HG03064 (cell line): ENCODE data around the gene TBL1XR1.
A peak's percentile ranks its signal among the peaks of the same experiment; 100 is the strongest.

Source experiments
- ATAC-seq: cut with Tn5 transposase; IDR thresholded peaks from one replicate; pipeline ENCODE4 v1.9.1; 2021; ENCODE audit warnings: low read depth; ENCODE audit not compliant: unreplicated experiment

Gene TBL1XR1

DNA sequence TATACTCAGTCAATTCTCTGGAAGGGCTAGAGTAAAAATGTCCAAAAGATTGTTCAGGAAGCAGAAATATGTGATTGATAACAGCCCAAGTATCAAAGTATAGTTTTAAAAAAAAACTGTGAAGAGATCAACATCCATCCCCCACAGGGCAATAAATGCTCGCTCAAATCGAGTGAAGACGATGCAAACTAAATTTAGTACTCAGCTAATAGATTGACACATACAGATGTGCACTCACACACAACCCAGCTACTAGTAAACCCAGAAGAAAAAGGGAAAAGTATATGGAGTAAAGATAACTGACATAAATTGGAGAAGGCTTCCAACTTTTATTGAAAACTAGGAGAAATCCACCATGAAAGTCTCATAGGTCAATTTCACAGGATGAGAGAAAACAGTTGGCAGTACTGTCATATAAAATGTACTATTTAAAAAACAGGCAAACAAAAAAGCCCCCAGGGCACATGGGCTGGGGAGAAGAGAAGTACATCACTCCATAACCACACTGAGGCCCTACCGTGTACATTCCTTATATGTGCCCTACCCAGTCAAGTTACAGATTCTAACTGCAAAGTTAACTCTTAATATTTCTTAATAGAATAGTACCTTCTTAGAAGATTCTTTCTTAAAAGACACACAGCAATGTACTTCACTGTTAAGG, 125.7 kb downstream of the TBL1XR1 start:
- ATAC-seq, result no peak

DNA sequence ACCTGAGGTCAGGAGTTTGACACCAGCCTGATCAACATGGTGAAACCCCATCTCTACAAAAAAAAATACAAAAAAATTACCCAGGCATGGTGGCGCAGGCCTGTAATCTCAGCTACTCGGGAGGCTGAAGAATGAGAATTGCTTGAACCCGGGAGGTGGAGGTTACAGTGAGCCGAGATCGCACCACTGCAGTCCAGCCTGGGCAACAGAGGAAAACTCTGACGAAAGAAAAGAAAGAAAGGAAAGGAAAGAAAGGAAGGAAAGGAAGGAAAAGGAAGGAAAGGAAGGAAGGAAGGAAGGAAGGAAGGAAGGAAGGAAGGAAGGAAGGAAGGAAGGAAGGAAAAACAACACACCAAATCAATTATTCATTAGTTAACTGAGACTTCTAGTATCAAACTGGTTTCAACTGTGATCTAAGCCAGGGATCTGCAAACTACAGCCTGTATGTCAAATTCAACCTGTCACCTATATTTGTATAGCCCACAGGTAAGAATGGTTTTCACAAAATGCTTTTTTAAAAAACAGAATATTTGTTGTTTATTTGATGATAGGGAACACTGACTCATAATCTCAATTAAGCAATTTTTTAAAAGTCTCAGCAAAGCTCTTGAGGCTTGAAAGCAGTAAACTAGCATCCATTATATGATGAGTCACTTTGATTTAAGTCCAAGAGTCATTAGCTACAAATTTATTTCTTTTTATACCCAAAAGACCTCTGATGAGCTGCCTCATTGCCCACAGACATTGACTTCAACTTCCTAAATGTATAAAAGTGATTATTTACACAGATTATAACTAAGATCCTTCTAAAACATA, 127.6 kb downstream of the TBL1XR1 start:
- ATAC-seq, result no peak

DNA sequence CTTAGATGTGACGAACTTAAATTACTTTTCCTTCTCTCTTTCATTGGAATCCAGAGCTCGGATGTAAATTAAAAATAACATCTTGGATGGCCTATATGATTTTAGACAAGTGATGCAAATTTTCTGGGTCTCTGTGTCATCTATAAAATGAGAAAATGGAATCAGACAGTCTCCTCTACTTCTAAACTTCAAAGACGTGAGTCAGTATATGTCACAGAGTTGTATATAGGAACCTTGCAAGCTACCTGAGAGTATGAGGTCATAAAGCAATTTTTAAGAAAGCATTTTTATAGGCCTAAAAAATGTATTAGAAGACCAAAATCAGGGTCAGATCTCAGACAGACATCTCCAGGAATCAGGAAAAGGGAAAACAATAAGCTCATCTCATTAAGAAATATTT, 128.3 kb downstream of the TBL1XR1 start:
- no peak for ATAC-seq

DNA sequence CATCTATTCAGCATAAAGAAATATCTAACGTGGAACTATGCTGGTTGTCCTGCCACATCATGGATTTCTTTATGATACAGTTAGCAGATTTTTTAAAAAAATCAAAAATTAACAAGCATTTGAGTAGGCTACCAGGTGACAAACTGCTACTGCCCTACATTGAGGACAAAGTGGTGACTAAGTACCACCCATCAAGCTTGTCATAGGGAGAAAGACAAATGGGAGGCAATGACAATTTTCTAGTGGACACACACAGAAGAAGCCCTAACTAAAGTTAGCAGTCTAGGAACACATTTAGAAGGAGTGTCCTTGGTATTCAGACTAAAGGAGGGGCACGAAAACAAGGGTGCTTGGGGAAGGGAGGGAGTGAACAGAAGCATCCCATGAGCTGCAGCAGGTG, 131.2 kb downstream of the TBL1XR1 start:
- no peak for ATAC-seq

DNA sequence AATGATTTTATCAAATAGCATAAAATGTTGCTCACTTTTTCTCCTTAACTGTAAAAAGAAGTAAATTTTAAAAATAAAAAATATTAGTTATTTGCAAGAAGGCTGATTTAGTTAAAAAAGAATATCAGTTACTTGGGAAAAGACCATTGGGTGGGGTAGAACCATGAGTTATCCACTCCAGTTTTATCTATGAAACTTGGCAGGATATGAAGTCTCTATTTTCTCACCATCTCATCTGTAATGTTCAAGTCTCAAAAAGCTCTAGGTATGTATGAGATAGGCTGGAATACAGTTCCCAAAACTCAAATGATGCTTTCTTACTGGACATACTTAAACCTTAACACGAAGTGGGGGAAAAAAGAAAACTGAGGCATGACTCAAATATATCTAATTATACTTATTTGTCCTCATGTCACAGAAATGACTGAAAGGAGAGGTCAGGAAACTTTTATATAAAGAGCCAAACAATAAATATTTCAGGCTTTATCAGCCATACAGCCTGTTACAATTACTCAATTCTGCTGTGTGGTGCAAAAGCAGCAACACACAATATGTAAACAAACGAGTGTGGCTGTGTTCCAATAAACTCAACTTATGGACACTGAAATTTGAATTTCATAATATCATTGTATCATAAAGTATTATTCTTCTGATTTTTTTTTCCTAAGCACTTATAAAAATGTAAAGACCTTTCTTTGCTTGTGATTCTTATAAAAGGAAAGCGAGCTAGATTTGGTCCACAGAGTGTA, 131.8 kb downstream of the TBL1XR1 start:
- no peak for ATAC-seq

DNA sequence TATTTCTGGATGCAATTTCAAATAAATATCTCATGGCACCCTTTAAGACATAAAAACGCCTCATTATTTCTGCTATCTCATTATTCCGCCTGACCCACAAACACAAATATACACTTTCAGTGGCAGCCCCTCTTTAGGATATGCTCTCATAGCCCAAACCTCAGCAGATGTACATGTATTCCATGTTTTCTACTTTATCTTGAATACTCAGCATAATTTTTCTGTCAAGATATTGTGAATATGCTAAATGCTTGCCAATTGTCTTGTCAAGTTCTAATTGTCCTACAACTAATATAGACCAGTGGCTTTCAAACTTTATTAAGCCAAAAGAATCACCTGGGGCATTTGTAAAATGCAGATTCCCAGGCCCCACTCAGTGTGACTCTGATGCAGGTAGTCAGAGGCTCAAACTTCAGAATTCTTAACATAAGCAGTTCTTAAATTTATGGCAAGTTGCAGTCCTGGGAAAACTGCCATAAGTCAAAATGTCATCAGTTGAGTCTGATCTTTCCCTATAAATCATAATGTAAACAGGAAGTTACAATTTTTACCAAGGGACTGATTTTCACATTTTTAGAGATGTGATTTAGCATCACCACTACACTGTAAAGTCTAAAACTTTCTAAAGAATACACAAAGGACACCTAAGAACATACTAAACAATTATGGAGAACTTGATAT, 135.1 kb downstream of the TBL1XR1 start:
- no peak for ATAC-seq

DNA sequence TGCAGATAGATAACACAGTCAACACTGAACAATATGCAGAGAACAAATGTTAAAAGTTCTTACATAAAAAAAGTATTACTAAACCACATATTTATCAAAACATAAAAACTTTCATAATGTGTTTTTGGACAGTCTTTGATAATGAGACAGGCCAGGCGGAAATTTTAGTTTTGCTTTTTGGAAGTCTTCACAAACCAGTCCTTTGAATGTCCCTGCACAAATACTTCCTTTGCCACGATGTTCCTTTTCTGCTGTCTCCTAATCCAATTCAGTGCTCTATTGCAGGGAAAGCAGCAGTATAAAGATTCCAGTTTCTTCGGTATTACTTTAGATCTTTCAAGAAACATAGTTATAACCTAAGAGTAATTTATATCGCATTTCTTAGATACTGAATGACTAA, 135.9 kb downstream of the TBL1XR1 start:
- no peak for ATAC-seq

DNA sequence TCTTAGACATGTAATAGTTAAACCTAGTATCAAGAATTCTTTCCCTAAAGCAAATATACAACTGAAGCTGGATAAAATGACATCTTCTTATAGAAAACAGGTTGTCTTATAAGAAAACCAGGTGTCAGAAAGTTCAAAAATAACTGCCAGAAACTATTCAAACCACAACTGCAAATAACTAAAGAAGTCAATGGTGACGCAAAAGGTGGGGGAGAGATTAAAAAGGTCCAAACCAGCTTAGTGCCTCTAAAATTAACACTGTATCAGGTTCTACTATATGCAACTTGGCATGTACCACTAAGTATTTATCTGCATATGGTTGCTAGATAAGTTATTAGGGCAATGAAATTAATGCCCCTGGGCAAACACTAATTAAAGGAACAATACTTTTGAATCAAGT, 136.8 kb downstream of the TBL1XR1 start:
- ATAC-seq, result no peak

DNA sequence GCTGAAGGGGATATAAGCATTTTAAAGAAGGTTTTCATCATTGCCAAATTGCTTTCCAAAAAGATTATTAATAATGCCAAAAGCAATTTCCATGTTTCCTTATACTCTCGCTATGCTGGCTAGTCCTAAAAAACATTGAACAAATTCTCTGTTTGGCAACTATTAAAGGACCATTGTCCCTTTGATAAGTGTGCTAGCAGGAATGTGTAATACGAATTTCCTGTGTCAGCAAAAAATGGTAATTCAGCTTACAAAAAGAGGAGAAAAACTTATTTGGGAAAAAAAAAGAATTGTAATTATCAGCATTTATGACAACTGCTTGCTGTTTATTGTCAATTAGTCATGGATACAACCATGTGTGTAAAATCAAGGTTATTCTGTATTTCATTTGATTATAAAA, 138.6 kb downstream of the TBL1XR1 start:
- ATAC-seq, result no peak

DNA sequence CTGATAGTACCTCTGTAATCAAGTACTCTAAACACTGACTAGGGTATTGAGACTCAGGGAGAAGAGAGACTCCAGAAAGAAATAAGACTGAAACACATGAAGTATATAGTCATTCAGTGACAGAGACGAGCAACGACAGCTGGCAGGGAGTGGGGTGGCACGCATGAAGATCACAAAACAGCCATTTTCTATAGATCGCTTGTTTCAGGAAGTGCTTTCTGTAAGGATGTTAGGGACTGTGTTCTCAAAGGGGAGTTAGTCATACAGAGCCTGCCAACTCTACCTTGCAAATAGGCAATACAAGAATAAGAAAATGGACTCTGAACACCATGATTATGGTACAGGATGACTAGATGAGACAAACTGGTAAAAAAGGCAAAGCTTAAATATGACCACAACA, 139.5 kb downstream of the TBL1XR1 start:
- ATAC-seq, result peak; percentile 95

DNA sequence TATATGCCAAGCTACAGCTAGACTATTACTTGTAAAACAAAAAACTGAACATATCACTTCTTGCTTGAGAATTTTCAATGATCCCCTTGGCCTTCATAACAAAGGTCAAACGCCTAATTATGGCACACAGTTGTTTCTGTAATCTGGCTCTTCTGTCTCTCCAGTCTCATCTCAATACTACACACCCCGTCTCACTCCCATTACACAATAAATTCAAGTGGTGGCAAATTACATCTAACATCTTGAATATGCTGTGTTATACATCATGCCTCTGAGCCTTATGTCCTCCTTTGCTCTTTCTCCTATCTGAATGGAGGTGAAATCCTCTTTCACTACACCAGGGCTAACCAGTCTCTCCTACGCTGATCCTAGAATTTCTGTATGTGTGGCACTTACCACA, 140.4 kb downstream of the TBL1XR1 start:
- ATAC-seq, result no peak

DNA sequence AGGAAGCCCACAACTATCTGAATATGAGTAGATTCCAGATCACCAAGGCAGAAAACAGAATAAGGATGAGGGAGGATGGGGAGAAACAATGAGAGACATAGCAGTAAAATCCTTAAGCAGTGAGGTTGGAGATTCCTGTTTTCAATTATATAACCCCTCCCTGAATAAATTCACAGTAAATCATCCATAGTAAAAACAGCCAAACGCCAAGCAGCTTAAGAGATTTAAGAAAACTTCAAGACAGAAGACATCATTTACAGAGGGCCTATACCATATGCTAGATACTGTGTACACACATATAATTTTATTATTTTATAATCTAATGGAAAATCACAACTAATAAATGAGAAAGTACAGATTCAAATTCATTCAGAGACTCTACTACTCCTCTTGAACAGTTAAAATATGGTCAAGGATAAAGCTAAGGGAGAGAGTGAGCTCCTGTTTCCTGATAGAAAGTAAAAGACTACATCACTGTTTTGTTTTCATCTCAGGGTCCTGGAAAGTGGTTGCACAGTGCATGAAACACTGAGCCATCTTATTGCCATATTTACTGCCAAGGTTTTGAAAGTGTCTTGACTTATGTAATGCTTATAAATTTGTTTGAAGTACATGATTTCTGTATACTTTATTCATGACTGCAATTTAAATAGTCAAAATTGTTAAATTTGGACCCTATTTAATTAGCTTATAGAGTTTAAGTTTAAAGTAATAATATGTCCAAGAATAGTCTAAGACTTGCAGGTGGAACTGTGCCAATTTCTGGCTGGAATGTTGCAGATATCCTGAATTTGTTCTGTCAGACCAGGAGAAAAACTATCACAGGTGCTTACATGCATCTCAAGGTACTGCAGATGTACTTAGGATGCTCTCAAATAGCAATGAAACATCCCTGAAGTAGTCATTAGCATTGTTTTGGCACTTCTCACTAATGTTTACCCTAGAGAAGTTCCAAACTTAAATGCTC, 141.4 kb downstream of the TBL1XR1 start:
- no peak for ATAC-seq

DNA sequence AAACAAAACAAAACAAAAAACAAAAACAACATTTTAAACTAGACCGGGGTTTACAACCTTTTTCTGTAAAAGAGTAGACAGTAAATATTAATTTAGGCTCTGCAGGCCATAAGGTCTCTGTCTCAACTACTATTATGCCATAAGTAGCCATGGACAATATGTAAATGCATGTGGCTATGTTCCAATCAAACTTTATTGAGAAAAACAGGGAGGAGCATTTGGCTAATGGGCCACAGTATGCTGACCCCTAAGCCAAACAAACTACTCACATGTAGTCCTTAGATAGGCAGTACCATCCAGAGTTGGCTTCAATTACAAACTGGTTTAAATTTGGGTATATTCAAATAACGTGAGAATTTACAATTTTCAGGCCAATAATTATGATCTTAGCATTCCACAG, 144.2 kb downstream of the TBL1XR1 start:
- ATAC-seq, result no peak

DNA sequence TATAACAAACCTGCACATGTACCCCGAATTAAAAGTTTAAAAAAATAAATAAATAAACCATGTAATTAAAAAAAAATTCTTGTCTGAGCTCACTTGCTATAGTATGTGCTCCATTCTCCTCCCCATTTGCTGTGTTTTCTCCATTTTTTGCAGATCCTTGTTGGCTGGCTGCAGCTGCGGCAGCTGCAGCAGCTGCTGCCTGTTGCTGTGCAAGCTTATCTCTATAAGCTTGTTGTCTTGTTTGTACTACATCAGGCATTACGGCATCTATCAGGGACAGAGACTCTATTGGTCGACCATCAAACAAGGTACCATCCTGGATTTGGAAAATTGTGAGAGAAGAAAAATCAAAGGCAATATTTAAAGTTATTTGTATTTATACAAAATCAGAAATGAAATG, 145.9 kb downstream of the TBL1XR1 start:
- ATAC-seq, result no peak

DNA sequence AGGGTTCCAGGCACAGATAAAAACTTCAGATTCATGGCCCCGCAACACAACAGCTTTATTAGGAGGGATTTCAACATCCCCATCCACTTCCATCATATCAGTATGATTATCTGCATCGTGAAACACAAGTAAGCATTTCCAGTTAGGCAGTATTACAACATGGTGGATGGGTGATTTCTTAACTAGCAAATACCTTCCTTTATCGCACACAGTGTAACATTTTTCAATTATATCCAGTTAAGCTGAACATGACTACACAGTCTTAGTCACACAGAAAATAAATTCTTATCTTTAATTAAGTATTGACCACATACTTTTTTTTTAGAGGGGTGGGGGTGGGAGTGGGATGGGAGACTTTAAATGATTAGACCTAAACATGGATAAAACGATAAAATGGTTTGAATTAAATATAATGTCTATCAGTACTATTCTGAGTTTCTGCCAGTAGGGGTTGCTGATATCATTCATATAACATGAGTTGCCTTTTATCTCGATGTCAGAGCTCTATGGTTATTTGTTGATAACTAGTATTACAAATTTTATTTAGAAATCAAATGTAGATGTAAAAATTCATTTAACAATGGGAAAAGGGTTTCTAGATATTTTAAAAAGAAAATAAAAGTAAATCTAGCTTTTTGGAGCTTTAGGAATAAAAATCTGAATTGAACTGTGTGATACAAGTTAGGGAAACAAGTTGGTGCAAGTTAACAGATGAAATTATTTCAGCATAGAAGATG, 146.6 kb downstream of the TBL1XR1 start:
- ATAC-seq, result peak; percentile 65

DNA sequence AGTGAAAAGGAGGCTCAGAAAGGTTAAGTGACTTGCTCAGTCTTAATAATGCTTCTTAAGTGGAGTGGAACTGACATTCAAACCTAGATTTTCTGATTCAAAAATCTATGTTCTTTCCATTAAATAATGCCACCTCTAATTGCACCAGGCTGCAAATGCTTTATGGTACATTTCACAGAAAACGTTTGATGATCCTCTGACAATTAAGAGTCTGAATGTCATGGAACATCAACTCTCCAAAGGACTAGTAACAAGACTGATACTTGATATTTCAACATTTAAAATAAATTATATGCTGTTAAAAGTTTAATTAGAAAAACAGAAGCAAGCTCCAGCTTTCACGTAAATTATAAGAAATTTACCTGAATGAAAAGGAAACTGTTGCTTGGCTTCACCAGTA, 151.5 kb downstream of the TBL1XR1 start:
- ATAC-seq, result no peak

DNA sequence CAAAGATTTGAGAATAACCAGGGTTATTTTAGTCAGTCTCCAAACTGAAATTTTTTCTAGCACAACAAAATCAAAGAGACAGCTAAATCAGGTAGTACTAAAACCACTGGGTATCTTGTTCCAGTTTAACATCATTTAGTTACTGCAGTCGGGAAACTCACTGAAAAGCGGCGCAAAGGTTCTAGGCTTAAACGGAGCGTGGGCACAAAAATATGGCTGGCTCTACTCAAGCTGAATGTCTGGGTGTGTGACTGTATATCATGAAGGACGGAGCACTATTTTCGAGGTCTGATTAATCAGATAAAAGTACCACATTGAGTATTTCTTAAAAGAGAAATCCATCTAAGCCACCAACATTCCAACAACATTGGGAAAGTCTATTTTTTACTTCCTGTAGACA, 152.1 kb downstream of the TBL1XR1 start:
- ATAC-seq, result no peak

DNA sequence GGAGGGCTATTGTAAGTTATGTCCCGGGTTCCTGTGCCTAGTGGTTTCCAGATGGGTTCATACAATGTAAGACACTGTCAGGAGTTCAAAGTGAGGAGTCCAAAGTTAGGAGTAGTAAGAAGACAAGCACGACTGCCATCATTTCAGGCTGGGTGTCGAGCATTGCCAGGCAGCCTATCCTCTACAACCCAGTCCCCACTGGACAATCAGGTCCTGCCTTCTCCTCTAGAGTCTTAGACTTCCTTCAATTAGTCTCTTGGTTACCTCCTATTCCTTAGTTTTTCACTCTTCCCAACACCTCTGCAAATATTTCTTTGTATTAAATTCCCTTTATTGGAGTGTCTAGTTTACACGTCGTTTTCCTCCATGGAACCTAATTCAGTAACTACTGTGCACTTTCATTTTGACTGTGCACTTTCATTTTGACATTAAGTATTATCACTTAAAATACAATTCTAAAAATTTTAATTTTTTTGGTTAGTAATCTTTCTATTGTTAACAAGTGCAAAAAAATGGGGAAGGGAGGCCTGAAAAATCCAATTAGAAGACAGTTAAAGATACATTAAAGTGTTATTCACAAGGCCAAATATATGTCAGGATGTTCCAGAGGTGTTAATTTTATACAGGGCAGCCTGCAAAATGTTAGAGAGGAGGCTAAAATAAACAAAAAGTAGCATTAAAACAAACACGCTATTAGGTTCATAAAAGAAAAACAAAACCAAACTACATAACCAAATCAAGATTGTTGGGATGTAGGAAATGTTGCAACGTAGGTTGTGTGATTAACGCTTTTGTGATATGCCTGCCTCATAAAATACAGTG, 155.3 kb downstream of the TBL1XR1 start:
- peak; percentile 59 for ATAC-seq
